ENCODE measurements around the gene LRP8.

GRCh38 chr1:53326598-53327181, 1.2 kb downstream of the LRP8 start:
- TF ChIP-seq, protein P1, sequence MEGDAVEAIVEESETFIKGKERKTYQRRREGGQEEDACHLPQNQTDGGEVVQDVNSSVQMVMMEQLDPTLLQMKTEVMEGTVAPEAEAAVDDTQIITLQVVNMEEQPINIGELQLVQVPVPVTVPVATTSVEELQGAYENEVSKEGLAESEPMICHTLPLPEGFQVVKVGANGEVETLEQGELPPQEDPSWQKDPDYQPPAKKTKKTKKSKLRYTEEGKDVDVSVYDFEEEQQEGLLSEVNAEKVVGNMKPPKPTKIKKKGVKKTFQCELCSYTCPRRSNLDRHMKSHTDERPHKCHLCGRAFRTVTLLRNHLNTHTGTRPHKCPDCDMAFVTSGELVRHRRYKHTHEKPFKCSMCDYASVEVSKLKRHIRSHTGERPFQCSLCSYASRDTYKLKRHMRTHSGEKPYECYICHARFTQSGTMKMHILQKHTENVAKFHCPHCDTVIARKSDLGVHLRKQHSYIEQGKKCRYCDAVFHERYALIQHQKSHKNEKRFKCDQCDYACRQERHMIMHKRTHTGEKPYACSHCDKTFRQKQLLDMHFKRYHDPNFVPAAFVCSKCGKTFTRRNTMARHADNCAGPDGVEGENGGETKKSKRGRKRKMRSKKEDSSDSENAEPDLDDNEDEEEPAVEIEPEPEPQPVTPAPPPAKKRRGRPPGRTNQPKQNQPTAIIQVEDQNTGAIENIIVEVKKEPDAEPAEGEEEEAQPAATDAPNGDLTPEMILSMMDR (IDR thresholded peaks at IDR 0.05): no peak
- TF ChIP-seq POLR2AphosphoS5 (IDR thresholded peaks at IDR 0.05; ENCODE audit: insufficient read depth in 1 of 2, low read depth in 1 of 2) (no peak), POLR2A (IDR thresholded peaks at IDR 0.05) (no peak)
